Astrocyte (in vitro differentiated cells and primary cell): ENCODE measurements around the gene NFIA.

Source experiments
- CTCF ChIP-seq: IDR thresholded peaks from 2 replicates; pipeline ENCODE4 v1.5.1; 2011; ENCODE audit warnings: low read depth, mild to moderate bottlenecking, inconsistent platforms, low read length, moderate library complexity; ENCODE audit not compliant: insufficient read depth
- EZH2 ChIP-seq: IDR thresholded peaks from 2 replicates; pipeline ENCODE4 v1.6.1; 2012; ENCODE audit warnings: mild to moderate bottlenecking, low read length, inconsistent platforms; ENCODE audit not compliant: insufficient read depth

GRCh38 chr1:61404597-61405376, 322.4 kb downstream of the NFIA start:
- TF ChIP-seq CTCF (no peak), EZH2 (no peak)
